Endothelial cell of umbilical vein (primary cell): ENCODE results near the gene WDHD1. TPM values are rescaled to one million over a fixed set of nuclear protein-coding genes. Genes with fewer than 3 reads are reported as not detected.
"Not testable (repeated sequence)": the region's sequence is repeated elsewhere in the genome, so short reads cannot be mapped to it uniquely, and the experiment has no call there.

Source experiments
- BruUV-seq: library from RNA; stranded (reverse); fragments of 400-500 nt; replicated peaks from 2 replicates; lab custom pipeline; 2021; lab: Mats Ljungman, UMichigan
- CTCF ChIA-PET: fragments of 300-600, 350-600 bp; sonication (Branson Sonifier 250); formaldehyde crosslinking; loops from one replicate; lab custom pipeline; 2021; ENCODE audit warnings: antibody characterized with exemption, inconsistent platforms; lab: Charles Lee
- POLR2A ChIA-PET: fragments of 300-600, 350-600 bp; sonication (Branson Sonifier 250); formaldehyde crosslinking; loops from one replicate; lab custom pipeline; 2021; ENCODE audit warnings: antibody characterized with exemption, inconsistent platforms; lab: Charles Lee
- DNase-seq: peaks from one replicate; pipeline ENCODE4 v3.0.0-alpha.2; 2011; ENCODE audit warnings: low read depth, low spot score
- FAIRE-seq: peaks from 2 replicates; lab custom pipeline; 2011; peaks lifted over from hg19 to GRCh38; lab: Jason Lieb, UNC
- H2AFZ ChIP-seq: 2 replicates; pipeline ENCODE4 v1.6.0; 2012; ENCODE audit warnings: low read depth, low read length, control low read depth, inconsistent platforms
- H3K27ac ChIP-seq: 2 replicates; pipeline ENCODE4 v1.5.1; 2011; ENCODE audit warnings: low read depth, mild to moderate bottlenecking, control low read depth, low read length, moderate library complexity; ENCODE audit not compliant: insufficient read depth
- H3K27me3 ChIP-seq, 2 experiments: 2 replicates each; pipeline versions ENCODE4 v1.6.0 to v1.6.1; 2011; ENCODE audit warnings: low read length in 2 of 2, mixed read lengths in 1 of 2; ENCODE audit not compliant: control insufficient read depth in 2 of 2, insufficient read depth in 2 of 2
- H3K36me3 ChIP-seq, 2 experiments: 2 replicates in 1 of 2; 3 replicates in 1 of 2; pipeline ENCODE4 v1.5.1; 2011; ENCODE audit warnings: low read length in 2 of 2, mild to moderate bottlenecking in 1 of 2, moderate library complexity in 1 of 2; ENCODE audit not compliant: control insufficient read depth in 2 of 2, insufficient read depth in 2 of 2; ENCODE audit errors: extremely low read depth in 1 of 2
- H3K4me1 ChIP-seq: 3 replicates; pipeline ENCODE4 v1.5.1; 2011; ENCODE audit warnings: mild to moderate bottlenecking, low read length; ENCODE audit not compliant: control insufficient read depth, insufficient read depth; ENCODE audit errors: extremely low read depth
- H3K4me2 ChIP-seq: 2 replicates; pipeline ENCODE4 v1.6.1; 2011; ENCODE audit warnings: low read length, control low read depth, mixed read lengths; ENCODE audit not compliant: insufficient read depth
- H3K4me3 ChIP-seq, 3 experiments: fragments of 200-600 bp in 1 of 3; sonication (generic), shearing (Covaris generic) in 1 of 3; replicated peaks in 1 of 3; 2 replicates each; pipeline ENCODE4 v1.5.1; 2011 to 2016; ENCODE audit warnings: control low read depth in 3 of 3, low read length in 3 of 3, mild to moderate bottlenecking in 2 of 3, inconsistent platforms in 1 of 3, low read depth in 1 of 3, moderate library complexity in 1 of 3; ENCODE audit not compliant: insufficient read depth in 1 of 3
- H3K79me2 ChIP-seq: 2 replicates; pipeline ENCODE4 v1.6.0; 2012; ENCODE audit warnings: low read length, inconsistent platforms; ENCODE audit not compliant: control insufficient read depth, insufficient read depth
- H3K9ac ChIP-seq: replicated peaks from 2 replicates; pipeline ENCODE3; 2011; ENCODE audit warnings: low read length, control low read depth; ENCODE audit not compliant: insufficient read depth; ENCODE audit errors: extremely low read depth
- H3K9me1 ChIP-seq: replicated peaks from 3 replicates; pipeline ENCODE4 v1.6.0; 2011; ENCODE audit warnings: mild to moderate bottlenecking, low read length; ENCODE audit not compliant: control insufficient read depth, insufficient read depth; ENCODE audit errors: extremely low read depth
- H3K9me3 ChIP-seq: replicated peaks from 2 replicates; pipeline ENCODE4 v1.5.1; 2012; ENCODE audit warnings: low read length, inconsistent platforms; ENCODE audit not compliant: control insufficient read depth, insufficient read depth
- H4K20me1 ChIP-seq: replicated peaks from 2 replicates; pipeline ENCODE3; 2011; ENCODE audit warnings: mild to moderate bottlenecking, low read length; ENCODE audit not compliant: control insufficient read depth, insufficient read depth; ENCODE audit errors: extremely low read depth
- EZH2 ChIP-seq: IDR thresholded peaks from 2 replicates; pipeline ENCODE4 v1.6.1; 2012; ENCODE audit warnings: borderline replicate concordance, low read depth, mild to moderate bottlenecking, moderate library complexity, low read length, inconsistent platforms; ENCODE audit not compliant: severe bottlenecking
- FOS ChIP-seq: IDR thresholded peaks from 2 replicates; pipeline ENCODE4 v1.6.1; 2011; ENCODE audit warnings: mild to moderate bottlenecking, low read length, moderate library complexity, borderline replicate concordance; ENCODE audit not compliant: insufficient read depth
- MYC ChIP-seq: IDR thresholded peaks from one replicate; pipeline ENCODE4 v1.6.1; 2011; ENCODE audit warnings: mild to moderate bottlenecking, low read depth, low read length
- POLR2A ChIP-seq: IDR thresholded peaks from 2 replicates; pipeline ENCODE4 v1.6.1; 2012; ENCODE audit warnings: low read depth, mild to moderate bottlenecking, control low read depth, low read length
- dilution Hi-C: fragments of 300-500 bp; cut with MboI; formaldehyde crosslinking; loops from one replicate; pipeline ENCODE4 v1.15.0; 2019; ENCODE audit warnings: low sequenced_read_pairs; ENCODE audit not compliant: extremely low pct_ligation_motif_present
- intact Hi-C: fragments of 100-400 bp; cut with micrococcal nuclease; formaldehyde crosslinking; loops from one replicate; pipeline ENCODE4 v1.10.0; 2022
- polyA plus RNA-seq, 4 experiments: library from polyadenylated mRNA; depleted of rRNA in 3 of 4; stranded (reverse) in 3 of 4; unstranded in 1 of 4; fragments of >200 nt; gene quantifications; 2 replicates each; pipeline versions ENCODE4 v1.2.1 to v1.2.3, GENCODE V29; 2011 to 2012; ENCODE audit warnings: missing spikeins in 1 of 4
- total RNA-seq: library from RNA; stranded (reverse); gene quantifications from 2 replicates; pipeline ENCODE4 v1.2.3, GENCODE V29; 2021

The WDHD1 gene
- total and polyA plus RNA-seq, 2 donors (not counting 3 experiments of a cell fraction or from before 2014, with no cell fraction given), result 3.1 to 22.5 TPM

DNA sequence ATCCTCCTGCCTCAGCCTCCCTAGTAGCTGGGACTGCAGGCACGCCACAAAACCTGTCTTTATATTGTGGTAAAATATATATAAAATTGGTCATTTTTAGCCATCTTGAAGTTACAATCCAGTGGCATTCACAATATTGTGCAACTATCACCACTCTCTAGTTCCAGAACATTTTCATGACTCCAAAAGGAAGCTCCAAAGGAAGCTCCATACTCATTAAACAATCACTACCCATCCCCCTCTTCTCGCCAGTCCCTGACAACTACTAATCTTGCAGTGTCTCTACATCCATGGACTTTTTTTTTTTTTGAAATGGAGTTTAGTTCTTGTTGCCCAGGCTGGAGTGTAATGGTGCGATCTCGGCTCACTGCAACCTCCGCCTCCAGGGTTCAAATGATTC lies 127.3 kb downstream of the WDHD1 start:
- POLR2A ChIA-PET, result no interaction called here
- H3K4me2 ChIP-seq, result no peak overlapping the region
- no peak overlapping the region for H3K9ac ChIP-seq
- H3K4me1 ChIP-seq, result peaks cover 11% of the 10 kb centered on the region
- no peaks in the 10 kb centered on the region for H3K9me1 ChIP-seq
- TF ChIP-seq MYC, result no peak
- TF ChIP-seq EZH2, result no peak
- no peak for TF ChIP-seq POLR2A
- TF ChIP-seq FOS, result no peak
- dilution Hi-C loops (no loop called here), intact Hi-C loops (no loop called here)
- no peak overlapping the region for H2AFZ ChIP-seq
- CTCF ChIA-PET, result no interaction called here
- no peak for DNase-seq
- H4K20me1 ChIP-seq, result no peaks in the 10 kb centered on the region
- no peak overlapping the region for H3K27ac ChIP-seq
- H3K36me3 ChIP-seq, result no peaks in the 10 kb centered on the region
- no peaks in the 10 kb centered on the region for H3K9me3 ChIP-seq
- FAIRE-seq, result no peak
- H3K4me3 ChIP-seq, result no peak overlapping the region
- no TSS peak for BruUV-seq
- H3K27me3 ChIP-seq, result no peaks in the 10 kb centered on the region
- H3K79me2 ChIP-seq, result no peaks in the 10 kb centered on the region

DNA sequence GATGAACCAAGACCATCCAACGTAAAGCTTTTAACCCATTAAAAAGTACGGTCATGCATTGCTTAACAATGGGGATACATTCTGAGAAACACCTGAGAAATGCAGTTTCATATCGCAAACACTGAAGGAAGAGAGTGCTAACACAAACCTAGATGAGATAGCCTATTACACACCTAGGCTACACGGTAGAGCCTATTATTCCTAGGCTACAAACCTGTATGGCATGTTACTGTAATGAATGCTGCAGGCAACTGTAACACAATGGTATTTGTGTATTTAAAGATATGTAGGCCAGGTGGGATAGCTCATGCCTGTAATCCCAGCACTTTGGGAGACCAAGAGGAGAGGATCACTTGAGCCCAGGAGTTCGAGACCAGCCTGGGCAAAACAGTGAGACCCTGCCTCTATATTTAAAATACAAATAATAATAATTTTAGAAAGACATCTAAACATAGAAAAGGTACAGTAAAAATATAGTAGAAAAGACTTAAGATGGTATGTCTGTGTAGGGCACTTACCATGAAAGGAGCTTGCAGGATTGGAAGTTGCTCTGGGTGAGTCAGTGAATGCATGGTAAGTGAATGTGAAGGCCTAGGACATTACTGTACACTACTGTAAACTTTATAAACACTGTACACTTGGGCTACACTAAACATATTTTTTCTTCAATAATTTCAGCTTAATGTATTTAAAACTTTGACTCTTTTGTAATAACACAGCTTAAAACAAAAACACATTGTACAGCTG lies 128.9 kb downstream of the WDHD1 start:
- H3K79me2 ChIP-seq, DNase-seq, BruUV-seq, CTCF ChIA-PET, H3K4me2 ChIP-seq, H3K27ac ChIP-seq, FAIRE-seq, H3K9me3 ChIP-seq, H4K20me1 ChIP-seq, H3K4me3 ChIP-seq, H2AFZ ChIP-seq, dilution Hi-C loops, H3K9me1 ChIP-seq, H3K36me3 ChIP-seq, H3K27me3 ChIP-seq, H3K9ac ChIP-seq, POLR2A ChIA-PET, intact Hi-C loops: not testable (repeated sequence)
- peaks cover 11% of the 10 kb centered on the region for H3K4me1 ChIP-seq
